ENCODE measurements around the gene DCST2. TPM values are rescaled to one million over a fixed set of nuclear protein-coding genes. Genes with fewer than 3 reads are reported as not detected.

Gene DCST2
- total and polyA plus RNA-seq, 7 experiments from 2014 or later = 0.22 to 3.3 (median 2.4) TPM; not detected in 2

GRCh38 chr1:155043301-155043702 lies 9.7 kb upstream of the DCST2 start:
- ChIA-PET CTCF (interaction anchor here (0.8 to 8.5 kb wide), 9 partner anchors 10 to 87 kb away, joined by 3 to 138 read pairs (median 7); partner anchors contain the start of gene PBXIP1), POLR2A (interaction anchor here (0.5 to 1.2 kb wide), 4 partner anchors 26 to 1065 kb away, joined by 3 read pairs; partner anchors contain the start of gene SHC1)
- no peaks in the 10 kb centered on the region for H3K9me3 Mint-ChIP-seq

GRCh38 chr1:155042789-155043188 lies 9.2 kb upstream of the DCST2 start:
- DNase-seq (no peak), ATAC-seq (no peak)
- no peaks in the 10 kb centered on the region for H3K27me3 ChIP-seq (ENCODE audit: control insufficient read depth in 2 of 2, insufficient read depth in 2 of 2, low read length in 2 of 2)
- H3K4me3 ChIP-seq (ENCODE audit: low read length) = no peak overlapping the region
- Mint-ChIP-seq H3K9me3 (no peaks in the 10 kb centered on the region), H3K27ac (no peak overlapping the region), H3K4me1 (peaks cover 4 to 18% (median 8%) of the 10 kb centered on the region in 7 donors), H3K27me3 (peaks cover 0 to 11% (median 0%) of the 10 kb centered on the region in 5 donors), H3K4me3 (no peak overlapping the region), H3K36me3 (no peaks in the 10 kb centered on the region)
- ChIA-PET POLR2A (interaction anchor here (1.0 kb wide), 1 partner anchor 8 kb away, joined by 3 read pairs; the partner anchor contains the start of gene ADAM15), CTCF (interaction anchor here (0.7 to 8.5 kb wide), 4 partner anchors 16 to 95 kb away, joined by 3 to 138 read pairs (median 6); no protein-coding TSS in a partner anchor)
- intact Hi-C loops (cut with micrococcal nuclease) = no loop called here
- H3K9me3 ChIP-seq (ENCODE audit: control insufficient read depth in 2 of 3, low read length in 3 of 3) = no peaks in the 10 kb centered on the region
- no peaks in the 10 kb centered on the region for H3K4me1 ChIP-seq (ENCODE audit: control insufficient read depth in 2 of 2, insufficient read depth in 2 of 2, low read length in 2 of 2)
- H3K27ac ChIP-seq (ENCODE audit: low read depth, low read length) = no peak overlapping the region
- no peaks in the 10 kb centered on the region for H3K36me3 ChIP-seq (ENCODE audit: control insufficient read depth in 2 of 3, insufficient read depth in 3 of 3, low read length in 3 of 3)

More at GRCh38 chr1:155043301-155043702, 9.7 kb upstream of the DCST2 start:
- no peaks in the 10 kb centered on the region for H3K4me1 ChIP-seq (ENCODE audit: control insufficient read depth in 2 of 2, insufficient read depth in 2 of 2, low read length in 2 of 2)
- no peaks in the 10 kb centered on the region for H3K36me3 ChIP-seq (ENCODE audit: control insufficient read depth in 2 of 3, insufficient read depth in 3 of 3, low read length in 3 of 3)
- intact Hi-C loops (cut with micrococcal nuclease) = no loop called here
- ATAC-seq (no peak), DNase-seq (no peak)
- H3K36me3 Mint-ChIP-seq = no peaks in the 10 kb centered on the region
- no peak overlapping the region for H3K4me3 ChIP-seq (ENCODE audit: low read length)
- peaks cover 4 to 18% (median 8%) of the 10 kb centered on the region in 7 donors for H3K4me1 Mint-ChIP-seq
- no peak overlapping the region for H3K27ac ChIP-seq (ENCODE audit: low read depth, low read length)
- H3K27ac Mint-ChIP-seq = no peak overlapping the region
- no peaks in the 10 kb centered on the region for H3K27me3 ChIP-seq (ENCODE audit: control insufficient read depth in 2 of 2, insufficient read depth in 2 of 2, low read length in 2 of 2)
- H3K9me3 ChIP-seq (ENCODE audit: control insufficient read depth in 2 of 3, low read length in 3 of 3) = no peaks in the 10 kb centered on the region
- peaks cover 0 to 7% (median 0%) of the 10 kb centered on the region in 5 donors for H3K27me3 Mint-ChIP-seq
- H3K4me3 Mint-ChIP-seq = no peak overlapping the region

GRCh38 chr1:155040358-155041093 lies 6.9 kb upstream of the DCST2 start:
- Mint-ChIP-seq H3K27me3 (peaks cover 0 to 13% (median 0%) of the 10 kb centered on the region in 5 donors), H3K4me3 (no peak overlapping the region), H3K27ac (no peak overlapping the region), H3K9me3 (no peaks in the 10 kb centered on the region), H3K4me1 (peaks cover 4 to 16% (median 8%) of the 10 kb centered on the region in 7 donors), H3K36me3 (no peaks in the 10 kb centered on the region)
- ATAC-seq (no peak), DNase-seq (no peak)
- no peaks in the 10 kb centered on the region for H3K9me3 ChIP-seq (ENCODE audit: control insufficient read depth in 2 of 3, low read length in 3 of 3)
- no peaks in the 10 kb centered on the region for H3K27me3 ChIP-seq (ENCODE audit: control insufficient read depth in 2 of 2, insufficient read depth in 2 of 2, low read length in 2 of 2)
- no peak overlapping the region for H3K4me3 ChIP-seq (ENCODE audit: low read length)
- no peak overlapping the region for H3K27ac ChIP-seq (ENCODE audit: low read depth, low read length)
- H3K4me1 ChIP-seq (ENCODE audit: control insufficient read depth in 2 of 2, insufficient read depth in 2 of 2, low read length in 2 of 2) = no peaks in the 10 kb centered on the region
- no peaks in the 10 kb centered on the region for H3K36me3 ChIP-seq (ENCODE audit: control insufficient read depth in 2 of 3, insufficient read depth in 3 of 3, low read length in 3 of 3)
- POLR2A ChIA-PET = interaction anchor here (0.7 to 1.0 kb wide), 2 partner anchors 30 to 135 kb away, joined by 3 to 4 read pairs; no protein-coding TSS in a partner anchor
- CTCF ChIA-PET = interaction anchor here (0.7 to 8.5 kb wide), 4 partner anchors 13 to 104 kb away, joined by 3 to 138 read pairs (median 4); partner anchors contain the start of gene PMVK
- intact Hi-C loops (cut with micrococcal nuclease) = no loop called here

GRCh38 chr1:155039308-155039669 lies 5.7 kb upstream of the DCST2 start:
- H3K9me3 ChIP-seq (ENCODE audit: control insufficient read depth in 2 of 3, low read length in 3 of 3) = no peaks in the 10 kb centered on the region
- Mint-ChIP-seq H3K27me3 (peaks cover 0 to 22% (median 0%) of the 10 kb centered on the region in 5 donors), H3K27ac (no peak overlapping the region), H3K9me3 (no peaks in the 10 kb centered on the region), H3K4me3 (no peak overlapping the region), H3K4me1 (peaks cover 0 to 4% (median 0%) of the 10 kb centered on the region in 7 donors), H3K36me3 (no peaks in the 10 kb centered on the region)
- intact Hi-C loops (cut with micrococcal nuclease) = no loop called here
- CTCF ChIA-PET = interaction anchor here (0.6 to 1.9 kb wide), 4 partner anchors 14 to 46 kb away, joined by 3 to 5 read pairs (median 5); no protein-coding TSS in a partner anchor
- no peak overlapping the region for H3K4me3 ChIP-seq (ENCODE audit: low read length)
- ATAC-seq (no peak), DNase-seq (no peak)
- no peaks in the 10 kb centered on the region for H3K4me1 ChIP-seq (ENCODE audit: control insufficient read depth in 2 of 2, insufficient read depth in 2 of 2, low read length in 2 of 2)
- no peaks in the 10 kb centered on the region for H3K27me3 ChIP-seq (ENCODE audit: control insufficient read depth in 2 of 2, insufficient read depth in 2 of 2, low read length in 2 of 2)
- H3K27ac ChIP-seq (ENCODE audit: low read depth, low read length) = no peak overlapping the region
- no peaks in the 10 kb centered on the region for H3K36me3 ChIP-seq (ENCODE audit: control insufficient read depth in 2 of 3, insufficient read depth in 3 of 3, low read length in 3 of 3)
- POLR2A ChIA-PET = no interaction called here

- no peaks in the 10 kb centered on the region for H3K27me3 ChIP-seq (ENCODE audit: control insufficient read depth in 2 of 2, insufficient read depth in 2 of 2, low read length in 2 of 2)
- Mint-ChIP-seq H3K27ac (no peak overlapping the region), H3K4me3 (no peak overlapping the region), H3K4me1 (peaks cover 0 to 4% (median 0%) of the 10 kb centered on the region in 7 donors), H3K27me3 (peaks cover 0 to 25% (median 0%) of the 10 kb centered on the region in 5 donors), H3K9me3 (no peaks in the 10 kb centered on the region), H3K36me3 (no peaks in the 10 kb centered on the region)
- no peak for ATAC-seq
- CTCF ChIA-PET = interaction anchor here (0.6 to 1.9 kb wide), 5 partner anchors 13 to 47 kb away, joined by 3 to 5 read pairs (median 5); no protein-coding TSS in a partner anchor
- H3K9me3 ChIP-seq (ENCODE audit: control insufficient read depth in 2 of 3, low read length in 3 of 3) = no peaks in the 10 kb centered on the region
- H3K4me1 ChIP-seq (ENCODE audit: control insufficient read depth in 2 of 2, insufficient read depth in 2 of 2, low read length in 2 of 2) = no peaks in the 10 kb centered on the region
- POLR2A ChIA-PET = no interaction called here
- no peak for DNase-seq
- no peak overlapping the region for H3K27ac ChIP-seq (ENCODE audit: low read depth, low read length)
- H3K36me3 ChIP-seq (ENCODE audit: control insufficient read depth in 2 of 3, insufficient read depth in 3 of 3, low read length in 3 of 3) = no peaks in the 10 kb centered on the region
- H3K4me3 ChIP-seq (ENCODE audit: low read length) = no peak overlapping the region
- intact Hi-C loops (cut with micrococcal nuclease) = no loop called here
These were observed 5.2 kb upstream of the DCST2 start for GRCh38 chr1:155038602-155039307.

- ChIA-PET POLR2A (no interaction called here), CTCF (interaction anchor here (1.0 kb wide), 1 partner anchor 41 kb away, joined by 3 read pairs; no protein-coding TSS in a partner anchor)
- peaks cover 0 to 4% (median 0%) of the 10 kb centered on the region in 7 donors for H3K4me1 Mint-ChIP-seq
- intact Hi-C loops (cut with micrococcal nuclease) = no loop called here
- H3K4me3 ChIP-seq (ENCODE audit: low read length) = no peak overlapping the region
- no peaks in the 10 kb centered on the region for H3K4me1 ChIP-seq (ENCODE audit: control insufficient read depth in 2 of 2, insufficient read depth in 2 of 2, low read length in 2 of 2)
- ATAC-seq (no peak), DNase-seq (no peak)
- no peak overlapping the region for H3K4me3 Mint-ChIP-seq
- H3K36me3 ChIP-seq (ENCODE audit: control insufficient read depth in 2 of 3, insufficient read depth in 3 of 3, low read length in 3 of 3) = no peaks in the 10 kb centered on the region
- H3K27me3 Mint-ChIP-seq = peaks cover 0 to 25% (median 0%) of the 10 kb centered on the region in 5 donors
- H3K9me3 Mint-ChIP-seq = no peaks in the 10 kb centered on the region
- no peaks in the 10 kb centered on the region for H3K9me3 ChIP-seq (ENCODE audit: control insufficient read depth in 2 of 3, low read length in 3 of 3)
- no peaks in the 10 kb centered on the region for H3K27me3 ChIP-seq (ENCODE audit: control insufficient read depth in 2 of 2, insufficient read depth in 2 of 2, low read length in 2 of 2)
- no peaks in the 10 kb centered on the region for H3K36me3 Mint-ChIP-seq
- peak overlapping the region in 1 of 9 donors; percentile 59 for H3K27ac Mint-ChIP-seq
- H3K27ac ChIP-seq (ENCODE audit: low read depth, low read length) = no peak overlapping the region
These were observed 4.4 kb upstream of the DCST2 start for GRCh38 chr1:155037851-155038441.

Data from naive thymus-derived CD4-positive, alpha-beta T cell (primary cell).